ENCODE data around the gene GBA2. TPM values are rescaled to one million over a fixed set of nuclear protein-coding genes. Genes with fewer than 3 reads are reported as not detected.

The GBA2 gene
- total and polyA plus RNA-seq, 2 experiments from 2014 or later, result 32.1 to 80.1 TPM

GRCh38 chr9:35690294-35690613 is 58.8 kb downstream of the GBA2 start:
- Histone ChIP-seq H3K36me3 (ENCODE audit: insufficient read depth) (peaks cover 10% of the 10 kb centered on the region; the same call in 1 of the 2 replicates), H3F3A (replicated peaks; ENCODE audit: low read depth) (0 out of 2 replicates have a peak, but pooled peaks cover 3% of the 10 kb centered on the region), H3K9me2 (ENCODE audit: insufficient read depth) (no peaks in the 10 kb centered on the region), H4K20me1 (replicated peaks; ENCODE audit: insufficient read depth) (peaks cover 6% of the 10 kb centered on the region; the same call in 1 of the 2 replicates), H3K27me3 (ENCODE audit: insufficient read depth) (no peaks in the 10 kb centered on the region), H3K79me2 (replicated peaks; ENCODE audit: insufficient read depth) (peaks cover 22% of the 10 kb centered on the region), H3K4me1 (ENCODE audit: insufficient read depth) (peaks cover 17% of the 10 kb centered on the region; the same call in 1 of the 2 replicates), H3K4me2 (peak overlapping the region; percentile 96), H3K27ac (ENCODE audit: low read depth) (peak overlapping the region; percentile 50; the same call in 1 of the 2 replicates), H3K4me3 (peak overlapping the region; percentile 94), H2AFZ (peak overlapping the region; percentile 59; the same call in 1 of the 2 replicates)
- H3K36me3 Mint-ChIP-seq (ENCODE audit: low read depth), result peaks cover 36% of the 10 kb centered on the region
- DNase-seq (ENCODE audit: low spot score), result peak; percentile 53
- H3K9me3 Mint-ChIP-seq, result no peaks in the 10 kb centered on the region; the same call in 1 of the 3 replicates
- ATAC-seq, result peak; percentile 33
- H3K27me3 Mint-ChIP-seq (ENCODE audit: insufficient read depth, low read depth, poor library complexity), result peaks cover 3% of the 10 kb centered on the region
- TF ChIP-seq EZH2 (IDR thresholded peaks at IDR 0.05; ENCODE audit: low read depth, unreplicated experiment) (no peak), ZNF331 (CRISPR knock-in tag; IDR thresholded peaks at IDR 0.05; ENCODE audit: low read depth) (no peak)
- H3K4me3 Mint-ChIP-seq, result peak overlapping the region; percentile 95
- H3K27ac Mint-ChIP-seq, result no peak overlapping the region
- H3K4me1 Mint-ChIP-seq, result peaks cover 33% of the 10 kb centered on the region

GRCh38 chr9:35689542-35690293 is 59.3 kb downstream of the GBA2 start, which contains the start of gene TPM2:
Gene TPM2, minus strand, starts transcription at chr9:35689925. Its CDS starts 108 bp downstream, at chr9:35689817.
- DNase-seq (ENCODE audit: low spot score) (peak; percentile 86), ATAC-seq (peak; percentile 67)
- Mint-ChIP-seq H3K27me3 (ENCODE audit: insufficient read depth, low read depth, poor library complexity) (peaks cover 3% of the 10 kb centered on the region), H3K4me1 (peaks cover 33% of the 10 kb centered on the region), H3K9me3 (no peaks in the 10 kb centered on the region; the same call in 1 of the 3 replicates), H3K4me3 (peak within 1 kb of the TSS; percentile 95), H3K36me3 (ENCODE audit: low read depth) (peaks cover 42% of the 10 kb centered on the region), H3K27ac (peak within 1 kb of the TSS; percentile 93; the same call in 1 of the 2 replicates)
- Histone ChIP-seq H3K27ac (ENCODE audit: low read depth) (peak within 1 kb of the TSS; percentile 87; the same call in 1 of the 2 replicates), H3K4me2 (peak within 1 kb of the TSS; percentile 96), H3K4me1 (ENCODE audit: insufficient read depth) (peaks cover 17% of the 10 kb centered on the region; the same call in 1 of the 2 replicates), H3F3A (replicated peaks; ENCODE audit: low read depth) (0 out of 2 replicates have a peak, but pooled peaks cover 4% of the 10 kb centered on the region), H4K20me1 (replicated peaks; ENCODE audit: insufficient read depth) (peaks cover 6% of the 10 kb centered on the region; the same call in 1 of the 2 replicates), H3K79me2 (replicated peaks; ENCODE audit: insufficient read depth) (peaks cover 22% of the 10 kb centered on the region), H3K27me3 (ENCODE audit: insufficient read depth) (no peaks in the 10 kb centered on the region), H3K4me3 (peak within 1 kb of the TSS; percentile 94), H3K36me3 (ENCODE audit: insufficient read depth) (peaks cover 13% of the 10 kb centered on the region; the same call in 1 of the 2 replicates), H3K9me2 (ENCODE audit: insufficient read depth) (no peaks in the 10 kb centered on the region), H2AFZ (peak within 1 kb of the TSS; percentile 92)
- TF ChIP-seq STAT1 (IDR thresholded peaks at IDR 0.05; ENCODE audit: unreplicated experiment), result no peak
- peak; percentile 23 for TF ChIP-seq REST (IDR thresholded peaks at IDR 0.05; ENCODE audit: unreplicated experiment)
- TF ChIP-seq JUNB (IDR thresholded peaks at IDR 0.05; ENCODE audit: unreplicated experiment), result no peak
- TF ChIP-seq POLR2AphosphoS5 (IDR thresholded peaks at IDR 0.05; ENCODE audit: low read depth), result peak; percentile 98
- TF ChIP-seq CREB1 (CRISPR knock-in tag; IDR thresholded peaks at IDR 0.05; ENCODE audit: low read depth), result 0 out of 2 replicates have a peak, but pooled peaks have one; percentile 31

All from GM23338 (cell line).